ENCODE results near the gene MYL9. TPM values are rescaled to one million over a fixed set of nuclear protein-coding genes. Genes with fewer than 3 reads are reported as not detected.

Gene MYL9
- total and polyA plus RNA-seq, 2 experiments from 2014 or later, result 29.7 to 100 TPM

GRCh38 chr20:36582821-36583220 is 41.5 kb downstream of the MYL9 start:
- Histone ChIP-seq H3K36me3 (ENCODE audit: insufficient read depth) (peaks cover 33% of the 10 kb centered on the region), H3K27ac (ENCODE audit: low read depth) (no peak overlapping the region; the same call in 1 of the 2 replicates), H3K79me2 (replicated peaks; ENCODE audit: insufficient read depth) (peaks cover 24% of the 10 kb centered on the region), H3K9me2 (ENCODE audit: insufficient read depth) (0 out of 2 replicates have a peak, but pooled peaks cover 6% of the 10 kb centered on the region), H2AFZ (no peak overlapping the region), H3F3A (replicated peaks; ENCODE audit: low read depth) (peaks cover 28% of the 10 kb centered on the region), H3K4me2 (no peak overlapping the region), H3K27me3 (ENCODE audit: insufficient read depth) (no peaks in the 10 kb centered on the region), H3K4me3 (no peak overlapping the region), H4K20me1 (replicated peaks; ENCODE audit: insufficient read depth) (peaks cover 11% of the 10 kb centered on the region), H3K4me1 (ENCODE audit: insufficient read depth) (peaks cover 36% of the 10 kb centered on the region)
- Mint-ChIP-seq H3K27ac (peak overlapping the region; percentile 77; the same call in 1 of the 2 replicates), H3K4me1 (peaks cover 44% of the 10 kb centered on the region), H3K27me3 (ENCODE audit: insufficient read depth, low read depth, poor library complexity) (peaks cover 7% of the 10 kb centered on the region), H3K4me3 (no peak overlapping the region), H3K36me3 (ENCODE audit: low read depth) (peaks cover 68% of the 10 kb centered on the region), H3K9me3 (peaks cover 19% of the 10 kb centered on the region)
- no peak for ATAC-seq
- TF ChIP-seq JUNB (IDR thresholded peaks at IDR 0.05; ENCODE audit: unreplicated experiment) (no peak), ZNF331 (CRISPR knock-in tag; IDR thresholded peaks at IDR 0.05; ENCODE audit: low read depth) (no peak), ETS1 (IDR thresholded peaks at IDR 0.05) (no peak), STAT1 (IDR thresholded peaks at IDR 0.05; ENCODE audit: unreplicated experiment) (no peak), NANOG (IDR thresholded peaks at IDR 0.05; ENCODE audit: borderline replicate concordance) (no peak), ZNF114 (CRISPR knock-in tag; IDR thresholded peaks at IDR 0.05) (no peak), POLR2AphosphoS5 (IDR thresholded peaks at IDR 0.05; ENCODE audit: low read depth) (no peak), CTCF (conservative IDR thresholded peaks at IDR 0.05; ENCODE audit: low read depth in 2 of 2) (no peak), REST (IDR thresholded peaks at IDR 0.05; ENCODE audit: unreplicated experiment) (no peak), ZNF462 (CRISPR knock-in tag; IDR thresholded peaks at IDR 0.05) (no peak), CREB1 (CRISPR knock-in tag; IDR thresholded peaks at IDR 0.05; ENCODE audit: low read depth) (no peak), EZH2phosphoT487 (IDR thresholded peaks at IDR 0.05; ENCODE audit: unreplicated experiment) (no peak), EZH2 (IDR thresholded peaks at IDR 0.05; ENCODE audit: low read depth, unreplicated experiment) (no peak)
- DNase-seq (ENCODE audit: low spot score), result no peak

Measured in GM23338 (cell line).